T-helper 17 cell (primary cell): ENCODE measurements around the gene SYNJ2. TPM values are rescaled to one million over a fixed set of nuclear protein-coding genes. Genes with fewer than 3 reads are reported as not detected.

ENCODE experiments used
- ATAC-seq: fragments of 150-1000 bp; cut with Tn5 transposase; 2 replicates; pipeline ENCODE4 v1.10.0; 2021; ENCODE audit warnings: mild to moderate bottlenecking, moderate library complexity
- DNase-seq, 3 donors: peaks; one replicate each; pipeline versions ENCODE4 v3.0.0 to v3.0.0-alpha.2; 2020 to 2021
- H3K9me3 ChIP-seq: one replicate; pipeline ENCODE4 v1.7.0; 2013; ENCODE audit warnings: low read length, mild to moderate bottlenecking; ENCODE audit not compliant: control insufficient read depth, poor library complexity, severe bottlenecking
- H3K27ac Mint-ChIP-seq: one replicate; pipeline ENCODE4 v1.8.0; 2022; ENCODE audit warnings: mild to moderate bottlenecking, moderate library complexity, mixed read lengths
- H3K27me3 Mint-ChIP-seq: one replicate; pipeline ENCODE4 v1.8.0; 2022; ENCODE audit warnings: mixed read lengths
- H3K36me3 Mint-ChIP-seq: one replicate; pipeline ENCODE4 v1.8.0; 2022; ENCODE audit warnings: low read depth, mixed read lengths
- H3K4me1 Mint-ChIP-seq: one replicate; pipeline ENCODE4 v1.8.0; 2022; ENCODE audit warnings: mild to moderate bottlenecking, mixed read lengths
- H3K4me3 Mint-ChIP-seq: one replicate; pipeline ENCODE4 v1.8.0; 2022; ENCODE audit warnings: mild to moderate bottlenecking, moderate library complexity, mixed read lengths
- total RNA-seq, 4 donors: library from RNA in 2 of 4; stranded (reverse) in 2 of 4; gene quantifications; one replicate each; pipeline ENCODE4 v1.2.3 and lab custom pipeline; 2022 to 2026

Gene SYNJ2
- total RNA-seq, 2 donors from 2014 or later, result 43.6 to 45.0 TPM

DNA sequence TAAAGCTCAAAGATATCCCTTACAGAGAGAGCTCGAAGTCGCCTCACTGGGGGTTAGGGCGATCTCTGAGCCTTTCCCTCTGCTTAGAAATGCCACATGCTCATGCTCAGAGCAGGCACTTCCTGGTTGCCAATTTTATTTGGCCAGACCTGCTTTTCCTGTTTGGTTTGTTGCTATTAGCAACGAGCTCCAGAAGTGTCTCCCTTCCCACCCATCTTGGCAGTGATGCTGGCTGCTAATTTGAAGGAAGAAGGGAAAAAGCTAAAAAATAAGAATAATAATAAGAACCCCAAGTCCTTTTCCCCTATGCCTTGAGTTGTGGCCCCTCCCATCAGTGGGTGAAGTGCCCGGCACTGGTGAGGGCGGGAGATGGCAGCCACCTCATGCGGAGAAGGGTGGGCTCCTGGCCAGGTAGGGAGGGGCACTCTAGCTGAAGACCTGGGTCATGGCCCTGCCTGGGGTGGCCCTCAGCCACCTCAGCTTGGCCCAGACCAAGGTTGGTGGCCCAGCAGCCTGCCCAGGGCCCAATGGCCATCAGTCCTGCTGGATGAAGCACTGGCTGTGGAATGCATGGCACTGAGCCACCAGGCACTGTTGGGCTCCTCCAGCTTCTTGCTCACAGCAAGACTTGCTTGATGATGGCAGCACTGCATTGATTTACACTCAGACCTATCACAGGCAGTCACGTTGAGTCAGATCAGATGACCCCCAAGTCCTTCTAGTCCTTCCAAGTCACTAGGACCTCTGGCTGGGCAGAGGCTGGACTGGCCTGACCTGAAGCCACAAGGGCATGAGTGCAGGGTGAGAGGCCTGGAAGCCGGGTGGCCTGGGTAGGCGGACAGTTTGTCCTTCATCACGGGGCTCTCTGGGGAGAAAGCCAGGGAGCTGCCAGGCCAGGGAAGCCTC, 79.0 kb downstream of the SYNJ2 start:
- no peaks in the 10 kb centered on the region for H3K36me3 Mint-ChIP-seq
- H3K4me1 Mint-ChIP-seq, result peaks cover 32% of the 10 kb centered on the region
- peak overlapping the region; percentile 95 for H3K27ac Mint-ChIP-seq
- H3K9me3 ChIP-seq, result no peaks in the 10 kb centered on the region
- peak overlapping the region; percentile 12 for H3K4me3 Mint-ChIP-seq
- ATAC-seq (peak; percentile 66), DNase-seq (no peak)
- H3K27me3 Mint-ChIP-seq, result no peaks in the 10 kb centered on the region

DNA sequence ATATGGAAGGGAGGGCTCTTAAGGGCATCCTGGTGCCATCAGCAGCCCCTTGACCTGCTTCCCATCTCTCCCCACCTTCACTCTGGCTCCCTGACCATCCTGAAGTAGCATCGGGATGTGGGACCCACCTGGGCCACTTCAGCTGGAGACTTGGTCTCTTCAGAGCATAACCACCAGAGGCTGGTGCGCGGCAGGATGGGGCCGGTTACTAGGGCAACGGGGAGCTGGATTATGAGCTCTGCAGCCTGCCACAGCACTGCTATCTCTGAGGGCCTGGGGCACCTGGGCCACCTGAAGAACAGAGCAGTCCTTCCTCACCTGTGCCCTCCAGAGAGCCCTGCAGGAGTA, 79.7 kb downstream of the SYNJ2 start:
- H3K4me1 Mint-ChIP-seq, result peaks cover 30% of the 10 kb centered on the region
- no peaks in the 10 kb centered on the region for H3K36me3 Mint-ChIP-seq
- ATAC-seq (no peak), DNase-seq (no peak)
- no peaks in the 10 kb centered on the region for H3K27me3 Mint-ChIP-seq
- H3K27ac Mint-ChIP-seq, result peak overlapping the region; percentile 95
- peak overlapping the region; percentile 5 for H3K4me3 Mint-ChIP-seq
- H3K9me3 ChIP-seq, result no peaks in the 10 kb centered on the region

GRCh38 chr6:158061709-158062461, 80.2 kb downstream of the SYNJ2 start:
- ATAC-seq (no peak), DNase-seq (no peak)
- no peaks in the 10 kb centered on the region for H3K9me3 ChIP-seq
- H3K4me1 Mint-ChIP-seq, result peaks cover 28% of the 10 kb centered on the region
- peak overlapping the region; percentile 95 for H3K27ac Mint-ChIP-seq
- H3K4me3 Mint-ChIP-seq, result no peak overlapping the region
- no peaks in the 10 kb centered on the region for H3K27me3 Mint-ChIP-seq
- H3K36me3 Mint-ChIP-seq, result no peaks in the 10 kb centered on the region

DNA sequence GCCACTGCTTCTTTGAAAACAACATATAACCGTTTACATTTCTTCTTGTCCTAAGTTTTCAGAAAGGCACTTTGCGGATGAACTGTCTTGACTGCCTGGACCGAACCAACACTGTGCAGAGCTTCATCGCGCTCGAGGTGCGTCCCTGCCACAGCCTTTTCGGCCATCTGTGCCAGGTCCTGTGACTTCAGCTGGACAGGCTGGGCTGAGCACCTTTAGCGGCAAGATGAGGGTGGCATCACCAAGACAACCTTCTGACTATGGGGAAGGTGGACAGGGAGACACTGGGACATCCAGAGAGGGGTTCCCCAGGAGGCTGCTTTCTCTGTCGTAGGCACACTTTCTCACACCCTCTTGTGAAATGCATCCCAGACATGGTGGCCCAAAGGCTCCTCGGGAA, 82.1 kb downstream of the SYNJ2 start:
- Mint-ChIP-seq H3K27me3 (no peaks in the 10 kb centered on the region), H3K36me3 (peaks cover 2% of the 10 kb centered on the region)
- no peak for DNase-seq

DNA sequence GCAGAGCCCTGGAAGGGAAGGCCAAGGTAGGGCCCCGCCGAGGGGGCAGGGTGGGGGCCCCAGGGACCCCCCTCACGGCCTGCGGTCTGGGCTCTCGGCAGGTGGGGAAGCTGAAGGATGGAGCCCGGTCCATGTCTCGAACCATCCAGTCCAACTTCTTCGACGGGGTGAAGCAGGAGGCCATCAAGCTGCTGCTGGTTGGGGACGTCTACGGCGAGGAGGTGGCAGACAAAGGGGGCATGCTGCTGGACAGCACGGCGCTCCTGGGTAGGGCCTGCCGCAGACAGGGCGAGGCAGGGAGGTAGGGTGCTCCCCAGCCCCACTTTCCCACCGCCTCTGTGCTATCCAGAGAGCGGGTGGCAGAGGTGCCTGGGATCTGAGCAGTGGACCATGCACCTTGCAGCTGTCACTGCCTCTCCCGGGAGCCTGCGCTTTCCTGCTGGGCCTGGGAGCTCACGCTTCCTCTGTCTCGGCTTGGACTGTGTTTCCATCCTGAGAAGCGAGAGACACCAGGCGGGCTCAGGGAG, 83.1 kb downstream of the SYNJ2 start:
- Mint-ChIP-seq H3K27ac (peak overlapping the region; percentile 43), H3K4me1 (peaks cover 18% of the 10 kb centered on the region), H3K36me3 (peaks cover 2% of the 10 kb centered on the region), H3K27me3 (no peaks in the 10 kb centered on the region), H3K4me3 (no peak overlapping the region)
- DNase-seq (no peak), ATAC-seq (no peak)
- H3K9me3 ChIP-seq, result no peaks in the 10 kb centered on the region

More for the DNA sequence above, 82.1 kb downstream of the SYNJ2 start:
- no peak for ATAC-seq
- Mint-ChIP-seq H3K27ac (no peak overlapping the region), H3K4me1 (peaks cover 16% of the 10 kb centered on the region), H3K4me3 (no peak overlapping the region)
- H3K9me3 ChIP-seq, result no peaks in the 10 kb centered on the region

GRCh38 chr6:158066136-158066781, 84.6 kb downstream of the SYNJ2 start:
- no peak for ATAC-seq
- H3K36me3 Mint-ChIP-seq, result peaks cover 2% of the 10 kb centered on the region

DNA sequence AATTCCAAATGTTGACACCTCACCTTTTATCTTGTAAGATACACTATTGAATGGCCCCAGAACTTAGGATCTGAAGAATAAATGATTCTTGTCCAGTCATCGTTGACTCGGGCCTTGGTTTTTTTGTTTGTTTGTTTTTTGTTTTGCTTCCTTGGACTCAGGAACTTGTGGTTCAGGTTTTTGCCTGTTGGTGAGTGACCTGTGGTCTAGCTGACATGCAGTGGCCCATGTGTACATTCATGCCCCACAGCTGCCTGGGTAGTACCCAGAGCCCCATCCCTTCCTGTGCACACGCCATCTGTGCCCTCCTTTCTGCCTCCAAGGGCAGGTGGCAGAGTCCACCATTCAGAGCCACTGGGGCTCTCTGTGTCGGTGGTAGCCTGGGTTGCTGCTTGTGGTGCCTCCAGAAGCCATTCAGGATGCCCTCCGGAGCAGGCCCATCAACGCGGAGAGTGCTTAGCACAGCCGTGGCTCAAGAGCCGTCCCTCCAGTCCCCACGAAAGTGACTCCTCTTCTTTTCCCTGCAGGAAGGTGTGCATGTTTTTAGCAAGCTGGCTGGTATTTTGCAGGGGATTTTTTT, 85.9 kb downstream of the SYNJ2 start:
- Mint-ChIP-seq H3K27ac (peak overlapping the region; percentile 87), H3K4me3 (no peak overlapping the region), H3K36me3 (peaks cover 2% of the 10 kb centered on the region), H3K4me1 (peaks cover 13% of the 10 kb centered on the region), H3K27me3 (no peaks in the 10 kb centered on the region)
- DNase-seq, result no peak
- no peaks in the 10 kb centered on the region for H3K9me3 ChIP-seq
- ATAC-seq, result no peak

More at GRCh38 chr6:158066136-158066781, 84.6 kb downstream of the SYNJ2 start:
- no peaks in the 10 kb centered on the region for H3K27me3 Mint-ChIP-seq
- H3K4me3 Mint-ChIP-seq, result no peak overlapping the region
- peak overlapping the region; percentile 43 for H3K27ac Mint-ChIP-seq
- peaks cover 10% of the 10 kb centered on the region for H3K4me1 Mint-ChIP-seq
- no peaks in the 10 kb centered on the region for H3K9me3 ChIP-seq
- no peak for DNase-seq

DNA sequence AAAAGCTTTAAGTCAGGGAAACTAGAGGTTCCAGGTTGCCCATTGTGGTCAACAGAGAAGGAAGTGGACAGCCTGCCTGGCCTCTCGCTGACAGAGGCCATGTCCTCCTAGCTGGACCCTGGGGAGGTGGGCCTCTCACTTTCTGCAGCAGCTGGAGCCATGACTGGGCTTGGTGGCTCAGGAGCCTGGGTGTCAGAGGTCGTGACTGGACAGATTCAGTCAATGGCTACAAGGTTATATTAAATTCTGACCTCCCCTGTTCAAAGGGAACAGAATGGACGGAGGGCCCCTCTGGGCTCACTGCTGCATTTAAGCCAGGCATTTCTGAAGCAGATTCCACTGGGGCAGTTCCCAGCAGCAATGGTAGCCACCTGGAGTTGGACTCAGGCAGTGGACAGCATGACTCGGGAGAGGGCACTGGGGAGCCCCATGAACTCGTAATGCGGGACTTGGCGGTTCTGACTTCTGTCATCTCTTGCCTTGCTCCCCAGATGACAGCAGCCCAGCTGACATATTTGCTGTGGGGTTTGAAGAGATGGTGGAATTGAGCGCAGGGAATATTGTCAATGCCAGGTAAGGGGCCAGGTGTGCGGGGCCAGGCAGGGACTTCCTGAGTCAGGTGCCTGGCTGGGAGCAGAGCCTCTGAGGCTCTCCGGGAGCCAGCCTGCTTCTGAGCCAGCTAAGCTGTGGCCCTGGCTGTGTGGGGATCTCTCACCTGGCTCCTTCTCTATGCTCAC, 86.7 kb downstream of the SYNJ2 start:
- Mint-ChIP-seq H3K27me3 (no peaks in the 10 kb centered on the region), H3K4me3 (no peak overlapping the region), H3K4me1 (peaks cover 13% of the 10 kb centered on the region), H3K36me3 (peaks cover 2% of the 10 kb centered on the region), H3K27ac (peak overlapping the region; percentile 87)
- no peaks in the 10 kb centered on the region for H3K9me3 ChIP-seq
- DNase-seq (no peak), ATAC-seq (no peak)

- no peaks in the 10 kb centered on the region for H3K27me3 Mint-ChIP-seq
- H3K4me1 Mint-ChIP-seq, result peaks cover 13% of the 10 kb centered on the region
- peak overlapping the region; percentile 87 for H3K27ac Mint-ChIP-seq
- DNase-seq (no peak), ATAC-seq (no peak)
- peaks cover 2% of the 10 kb centered on the region for H3K36me3 Mint-ChIP-seq
- H3K4me3 Mint-ChIP-seq, result no peak overlapping the region
- H3K9me3 ChIP-seq, result no peaks in the 10 kb centered on the region
These were observed 87.5 kb downstream of the SYNJ2 start for GRCh38 chr6:158068893-158069799.

- no peaks in the 10 kb centered on the region for H3K9me3 ChIP-seq
- Mint-ChIP-seq H3K27ac (peak overlapping the region; percentile 87), H3K4me1 (peaks cover 13% of the 10 kb centered on the region), H3K27me3 (no peaks in the 10 kb centered on the region), H3K36me3 (peaks cover 2% of the 10 kb centered on the region), H3K4me3 (no peak overlapping the region)
- no peak for DNase-seq
- no peak for ATAC-seq
These were observed 88.1 kb downstream of the SYNJ2 start for GRCh38 chr6:158069800-158070195.

DNA sequence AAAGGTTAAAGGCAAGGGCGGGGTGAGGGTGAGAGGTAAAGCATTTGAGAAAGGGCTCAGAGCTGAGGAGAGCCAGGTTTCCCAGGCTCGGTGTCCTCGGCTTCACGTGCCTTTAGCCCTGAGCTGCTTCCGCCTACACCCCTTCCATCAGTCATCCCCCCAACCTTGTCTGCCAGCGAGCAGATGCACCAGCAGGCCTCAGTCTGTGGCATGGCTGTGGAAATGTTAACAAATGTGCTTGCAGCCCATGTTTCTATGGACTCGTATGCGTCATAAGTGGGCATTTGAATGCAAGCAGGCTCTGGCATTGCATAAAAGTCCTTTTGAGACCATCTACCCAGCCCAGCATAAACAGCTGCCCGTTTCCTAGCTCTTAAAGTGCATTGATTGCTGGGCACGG, 88.8 kb downstream of the SYNJ2 start:
- no peaks in the 10 kb centered on the region for H3K9me3 ChIP-seq
- H3K27ac Mint-ChIP-seq, result peak overlapping the region; percentile 87
- DNase-seq (no peak), ATAC-seq (no peak)
- peaks cover 2% of the 10 kb centered on the region for H3K36me3 Mint-ChIP-seq
- H3K4me3 Mint-ChIP-seq, result no peak overlapping the region
- peaks cover 13% of the 10 kb centered on the region for H3K4me1 Mint-ChIP-seq
- H3K27me3 Mint-ChIP-seq, result no peaks in the 10 kb centered on the region
